ENCODE results near the gene ROBO1.

Gene ROBO1

DNA sequence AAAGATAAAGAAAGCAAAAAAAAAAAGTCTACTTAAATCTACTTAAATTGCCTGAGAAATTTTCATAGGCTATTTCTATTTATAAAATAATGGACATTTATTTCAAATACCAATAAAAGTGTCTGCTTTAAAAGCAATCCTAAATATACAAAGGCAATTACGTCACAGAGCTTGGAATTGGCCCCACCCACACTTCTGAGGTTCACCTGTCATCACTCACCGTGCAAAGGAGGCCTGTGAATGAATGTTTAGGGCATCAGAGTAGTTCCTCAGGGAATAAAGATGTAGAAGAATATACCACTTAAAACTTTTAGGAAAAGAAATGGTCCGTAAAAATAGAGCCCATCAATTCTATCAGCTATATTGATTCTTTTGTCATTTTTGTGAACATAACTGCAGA is 621.8 kb downstream of the ROBO1 start:
- no peak for DNase-seq

DNA sequence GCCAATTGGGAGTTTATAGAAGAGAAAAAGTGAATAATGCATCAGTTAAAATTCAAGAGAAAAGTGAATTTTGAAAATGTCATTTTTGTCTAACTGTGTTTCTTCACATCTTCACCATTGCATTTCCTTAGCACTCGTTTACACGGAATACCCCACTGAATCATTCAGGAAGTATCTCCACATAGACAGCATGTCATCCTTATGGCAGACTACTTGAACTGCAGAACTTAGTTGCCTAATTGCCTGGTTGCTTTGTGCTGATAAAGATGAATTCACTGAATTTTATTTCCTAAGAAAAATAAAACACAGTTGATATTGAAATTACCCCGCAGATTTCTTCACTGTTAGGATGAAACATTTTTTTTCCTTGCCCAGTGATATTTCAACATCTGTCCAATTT is 627.1 kb downstream of the ROBO1 start:
- no peak for DNase-seq

DNA sequence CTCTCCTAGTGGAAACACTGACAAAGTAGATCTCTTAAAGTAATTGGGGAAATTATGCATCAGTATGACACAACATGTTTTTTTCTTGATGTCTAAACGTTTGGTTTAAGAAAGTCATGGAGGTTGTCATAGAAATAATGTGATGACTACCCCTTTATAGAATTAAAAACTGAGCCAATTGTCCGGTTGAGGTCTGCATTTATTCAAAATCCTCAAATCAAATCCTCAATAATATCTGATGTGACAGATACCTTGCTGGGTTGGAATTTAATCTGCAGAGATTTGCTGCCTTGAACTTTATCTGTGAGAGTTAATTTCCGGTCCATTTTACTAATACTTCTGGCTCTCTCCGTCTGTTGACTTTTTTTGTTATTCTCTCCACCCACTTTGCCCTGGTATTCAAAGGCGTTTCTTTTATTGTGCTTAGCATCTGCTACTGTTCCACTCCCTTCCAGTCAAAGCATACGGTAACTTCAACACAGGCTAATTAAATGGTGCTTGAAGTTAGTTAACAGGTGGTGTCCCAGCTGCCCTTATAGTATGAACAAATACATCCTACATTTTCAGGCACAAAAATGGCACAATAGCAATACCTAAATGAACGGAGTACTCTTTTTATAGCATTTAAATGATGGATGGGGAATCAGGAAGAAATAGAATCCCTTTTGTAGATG is 628.3 kb downstream of the ROBO1 start:
- DNase-seq = no peak

DNA sequence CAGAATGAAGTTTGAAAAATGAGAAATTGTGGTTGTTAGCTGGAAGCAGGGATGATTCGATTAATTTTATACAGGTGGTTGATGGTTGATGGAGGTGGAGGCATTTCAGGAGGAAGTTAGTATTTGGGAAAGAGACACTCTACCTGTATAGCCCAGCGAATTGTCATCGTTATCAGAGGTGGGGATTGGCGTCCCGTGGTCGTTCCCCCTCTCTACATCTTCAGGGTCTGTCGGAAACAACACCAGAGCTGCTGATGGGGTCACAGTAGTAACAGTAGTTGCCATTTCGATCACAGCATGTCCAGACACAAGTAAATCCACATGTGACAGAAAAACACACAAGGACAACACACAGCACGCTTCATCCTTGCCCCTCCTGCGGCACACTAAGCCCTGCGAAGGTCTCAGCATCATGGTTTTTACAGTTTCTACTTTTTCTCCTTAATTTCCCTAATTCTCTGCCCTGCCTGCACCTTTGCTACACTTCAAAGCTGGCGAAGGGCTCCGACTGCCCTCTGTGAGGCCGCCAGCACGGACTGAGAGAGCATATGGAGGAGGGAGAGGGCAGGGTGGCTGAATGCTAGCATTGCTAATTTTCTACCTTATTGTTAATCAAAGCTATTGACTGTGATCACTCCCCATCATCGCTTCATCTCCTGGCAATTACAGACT is 642.3 kb downstream of the ROBO1 start:
- no peak for DNase-seq

DNA sequence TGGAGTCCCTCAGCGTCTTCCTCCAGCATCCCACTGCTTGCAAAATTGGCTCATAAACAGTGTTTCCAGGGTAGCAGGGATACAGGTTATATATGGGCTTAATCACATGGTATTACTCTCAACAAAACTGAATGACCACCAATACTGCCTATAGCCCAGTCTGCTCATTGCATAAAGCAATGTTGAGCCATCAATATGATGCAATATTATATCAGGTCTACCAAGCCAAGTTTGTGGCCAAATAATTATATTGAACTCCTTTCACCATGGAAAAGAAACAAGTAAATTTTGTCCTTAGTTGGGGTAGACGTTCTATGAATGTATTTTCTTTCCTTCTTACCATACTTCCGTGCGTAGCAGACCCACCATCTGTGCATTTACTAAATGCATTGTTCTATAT is 652.3 kb downstream of the ROBO1 start:
- DNase-seq = no peak

DNA sequence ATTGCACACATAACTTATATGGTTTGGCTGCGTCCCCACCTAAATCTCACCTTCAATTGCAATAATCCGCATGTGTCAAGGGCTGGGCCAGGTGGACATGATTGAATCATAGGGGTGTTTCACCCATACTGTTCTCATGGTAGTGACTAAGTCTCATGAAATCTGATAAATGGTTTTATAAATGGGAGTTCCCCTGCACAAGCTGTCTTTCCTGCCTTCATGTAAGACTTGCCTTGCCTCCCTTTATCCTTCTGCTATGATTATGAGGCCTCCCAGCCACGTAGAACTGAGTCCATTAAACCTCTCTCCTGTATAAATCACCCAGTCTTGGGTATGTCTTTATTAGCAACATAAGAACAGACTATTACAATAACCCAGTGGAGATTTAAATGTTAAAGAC is 653.9 kb downstream of the ROBO1 start:
- no peak for DNase-seq

DNA sequence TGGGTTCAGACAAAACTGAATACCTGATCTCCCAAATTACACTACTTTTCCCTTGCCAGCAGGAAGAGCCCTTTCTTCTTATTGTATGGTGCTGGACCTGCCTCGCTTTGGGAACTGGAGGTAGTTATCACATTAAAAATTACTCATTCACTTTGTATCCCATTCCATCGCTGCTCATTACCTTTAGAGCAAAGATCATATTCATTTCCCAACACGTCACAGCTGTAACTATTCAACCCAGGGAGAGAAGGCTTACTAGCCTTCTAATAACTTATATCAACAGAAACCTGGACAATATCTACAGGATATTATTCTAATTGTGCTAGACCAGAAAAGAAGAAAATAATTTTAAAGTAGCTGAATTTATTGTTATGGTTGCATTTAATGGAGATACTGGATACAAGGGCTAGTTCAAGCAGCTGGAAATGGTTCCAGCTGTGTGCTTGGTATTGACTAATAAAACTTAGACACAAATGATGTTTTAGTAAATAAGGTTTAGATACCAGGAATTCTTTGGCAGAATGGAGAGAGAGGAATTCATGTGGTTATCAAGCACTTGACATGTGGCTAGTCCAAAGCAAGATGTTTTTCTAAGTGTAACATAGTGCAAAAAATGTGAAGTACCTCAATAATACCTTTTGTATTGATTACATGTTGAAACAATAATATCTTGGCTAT is 656.3 kb downstream of the ROBO1 start:
- no peak for DNase-seq

DNA sequence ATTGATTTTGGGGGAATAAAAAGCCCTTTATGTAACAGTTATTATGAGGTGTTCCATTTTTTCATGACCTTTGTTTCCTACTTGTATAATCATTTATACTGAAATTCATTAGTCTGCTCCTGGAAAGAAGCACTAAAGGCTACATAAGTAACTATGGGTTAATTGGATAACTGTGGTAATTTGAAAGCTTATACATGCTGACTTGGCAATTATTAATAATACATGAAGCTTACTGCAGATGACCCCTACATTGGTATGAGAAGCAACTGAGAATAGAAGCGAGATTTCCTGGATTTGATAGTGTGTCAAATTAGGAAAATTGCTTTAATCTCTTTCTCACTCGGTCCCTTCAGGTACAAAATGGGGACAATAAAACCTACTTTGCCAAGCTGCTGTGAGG is 658.0 kb downstream of the ROBO1 start:
- no peak for DNase-seq

DNA sequence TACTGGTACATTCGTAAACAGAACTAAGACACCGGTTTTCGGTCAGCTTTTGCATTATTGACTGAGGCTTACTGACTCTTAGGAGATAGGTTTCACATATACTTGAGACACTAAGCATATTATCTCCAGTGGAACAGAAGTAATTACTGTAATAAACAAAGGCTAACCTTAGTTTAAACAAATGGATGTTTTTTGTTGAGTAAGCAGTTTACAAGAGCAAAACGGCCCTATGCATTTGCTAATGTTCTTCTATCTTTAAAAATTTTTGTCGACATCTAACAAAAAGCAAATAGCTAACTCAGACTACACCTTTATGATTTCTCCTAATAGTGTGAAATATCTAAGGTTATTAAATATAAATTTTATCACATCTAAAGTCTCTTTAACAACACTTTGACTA is 664.5 kb downstream of the ROBO1 start:
- DNase-seq = no peak

DNA sequence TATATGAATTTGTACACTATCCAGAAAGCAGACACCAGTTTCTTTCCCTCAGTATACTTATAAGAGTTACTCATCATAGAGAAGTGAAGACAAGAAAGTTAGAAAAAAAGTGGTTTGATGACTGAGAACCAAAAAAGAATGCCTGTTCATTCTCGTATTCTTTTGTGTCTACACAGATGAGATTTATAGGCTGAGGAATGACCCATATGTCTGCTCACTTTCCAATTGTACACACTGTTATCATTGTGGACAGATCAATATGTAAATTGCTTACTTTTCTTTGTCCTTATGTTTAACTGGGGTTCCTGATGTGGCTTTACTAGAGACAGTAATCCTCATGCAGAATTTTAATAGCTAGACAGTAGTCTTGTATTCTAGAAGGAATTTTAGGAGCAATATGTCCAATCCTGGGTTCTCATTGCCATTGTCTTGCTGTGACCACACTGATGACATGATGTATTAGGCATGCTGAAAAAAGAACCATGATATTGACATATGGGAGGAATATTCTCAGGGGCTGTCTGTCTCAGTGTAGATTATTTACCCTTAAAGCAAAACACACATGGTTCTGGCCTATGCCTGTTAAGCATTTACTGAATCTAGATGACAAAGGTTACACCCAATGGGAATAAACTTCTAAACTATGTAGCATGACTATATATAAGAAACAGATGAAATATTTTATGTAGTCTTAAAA is 669.7 kb downstream of the ROBO1 start:
- no peak for DNase-seq

DNA sequence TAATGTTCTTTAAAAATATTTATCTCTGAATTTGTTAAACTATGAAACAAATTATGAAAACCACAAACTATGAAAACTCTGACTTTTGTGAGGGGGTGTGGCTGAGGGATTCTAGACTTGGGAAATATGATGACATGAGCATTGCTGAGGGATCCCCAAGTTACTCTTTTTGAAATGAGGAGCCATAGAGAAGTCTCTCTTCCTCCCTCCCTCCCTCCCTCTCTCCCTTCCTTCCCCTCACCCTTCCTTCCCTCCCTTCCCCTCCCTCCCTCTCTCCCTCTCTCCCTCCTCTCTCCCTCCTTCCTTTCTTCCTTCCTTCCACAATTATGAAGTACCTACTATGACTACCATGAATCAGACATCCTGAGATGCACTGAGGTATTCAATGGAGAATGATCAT is 673.1 kb downstream of the ROBO1 start:
- DNase-seq = no peak

DNA sequence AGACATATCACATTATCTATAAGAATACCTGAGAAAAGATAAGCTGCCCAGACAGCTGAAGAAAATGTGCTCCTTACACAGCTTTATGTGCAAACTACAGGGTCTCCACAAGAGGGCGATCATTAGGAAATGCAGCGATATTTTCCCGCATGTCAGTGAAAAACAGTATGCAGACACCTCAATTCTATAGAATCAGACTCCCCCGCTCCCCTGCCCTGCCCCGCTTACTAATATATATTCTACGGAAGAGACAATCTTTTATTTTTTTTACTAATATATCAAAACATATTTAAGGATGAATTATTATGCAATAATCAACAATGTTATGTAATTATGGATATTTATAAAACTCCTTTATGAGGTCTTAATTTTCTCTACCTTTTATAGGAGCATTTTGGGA is 681.3 kb downstream of the ROBO1 start:
- DNase-seq = peak; percentile 5 to 36

DNA sequence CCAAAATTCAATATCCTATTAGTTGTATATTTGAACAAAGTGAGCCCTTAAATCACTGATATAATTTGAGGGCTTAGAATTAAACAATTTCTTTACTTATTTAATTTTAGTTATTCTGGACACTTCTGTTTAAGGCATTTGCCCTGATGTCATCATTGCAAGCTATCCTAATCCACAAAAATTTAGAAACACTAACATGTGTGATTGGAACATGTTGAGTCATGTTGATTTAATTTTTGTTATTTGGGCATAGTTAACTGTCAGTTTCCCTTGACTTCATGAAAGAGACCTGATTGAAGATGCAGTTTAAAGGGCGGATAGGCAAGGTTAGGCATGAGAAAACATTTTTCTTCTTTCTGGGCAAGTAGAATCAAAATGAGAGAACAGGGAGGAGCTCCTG is 682.6 kb downstream of the ROBO1 start:
- no peak for DNase-seq

DNA sequence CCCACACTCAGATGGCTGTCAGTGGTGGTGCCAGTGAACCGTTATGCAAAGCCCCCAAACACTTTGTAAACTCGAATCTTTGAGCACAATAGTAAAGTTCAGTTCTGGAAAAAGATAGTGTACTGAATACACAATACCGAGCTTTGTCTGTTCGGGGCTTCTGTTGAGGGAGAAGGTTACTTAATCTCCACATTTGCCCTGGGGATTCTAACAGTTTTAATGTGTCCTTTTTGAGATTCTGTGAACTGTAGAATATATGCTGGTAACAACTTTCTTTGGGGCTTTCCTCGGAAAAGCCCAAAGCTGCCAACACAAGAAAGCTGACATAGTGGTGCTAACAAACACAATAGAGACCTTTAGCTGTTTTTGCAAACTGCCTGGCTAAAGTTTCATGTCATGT is 686.5 kb downstream of the ROBO1 start:
- no peak for DNase-seq

DNA sequence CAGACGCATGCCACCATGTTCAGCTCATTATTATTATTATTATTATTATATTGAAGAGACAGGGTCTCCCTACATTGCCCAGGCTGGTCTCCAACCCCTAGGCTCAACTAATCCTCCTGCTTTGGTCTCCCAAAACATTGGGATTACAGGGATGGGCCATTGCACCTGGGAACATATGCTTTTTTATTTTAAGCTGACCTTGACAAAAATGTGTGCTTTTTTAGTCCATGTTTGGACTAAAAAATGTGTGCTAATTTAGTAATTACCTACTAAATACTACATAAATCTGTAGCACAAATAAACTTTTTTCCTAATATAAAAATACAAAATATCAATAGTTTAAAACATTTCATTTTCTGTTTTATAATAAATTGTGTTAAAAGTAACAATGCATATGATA is 693.2 kb downstream of the ROBO1 start:
- no peak for DNase-seq

DNA sequence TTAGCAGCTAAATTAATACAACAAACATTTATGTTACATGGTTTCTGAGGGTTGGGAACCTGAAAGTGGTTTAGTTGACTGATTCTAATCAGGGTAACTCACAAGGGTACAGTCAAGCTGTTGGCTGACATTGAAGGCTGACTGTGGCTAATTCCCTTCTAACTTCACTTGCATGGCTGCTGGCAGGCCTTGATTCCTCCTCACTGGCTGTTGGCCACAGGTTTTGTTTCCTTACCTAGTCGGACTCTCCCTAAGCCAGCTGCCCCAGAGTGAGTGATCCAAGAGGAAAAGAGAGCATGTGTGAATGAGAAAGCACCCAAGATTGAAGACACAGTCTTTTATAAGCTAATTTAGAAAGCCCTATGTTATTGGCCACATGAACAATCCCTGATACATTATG is 700.1 kb downstream of the ROBO1 start:
- no peak for DNase-seq

DNA sequence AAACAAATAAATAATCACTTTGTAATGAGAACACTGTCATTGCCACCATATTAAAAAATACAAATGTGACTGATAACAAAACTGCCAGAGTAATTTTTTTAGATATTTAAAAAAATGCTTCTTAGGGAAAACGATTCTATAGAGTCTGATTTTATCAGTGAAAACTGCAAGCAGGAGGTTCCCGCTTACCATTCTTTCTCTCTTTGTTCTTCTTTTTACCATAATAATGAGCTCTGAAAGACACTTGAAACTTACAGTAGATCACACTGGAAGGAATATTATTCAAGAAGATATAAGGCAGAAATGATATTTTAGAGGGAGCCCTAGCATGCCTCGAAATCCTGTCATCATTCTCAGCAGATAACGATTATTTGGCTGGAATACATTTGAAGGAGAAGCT is 701.3 kb downstream of the ROBO1 start:
- DNase-seq = no peak

DNA sequence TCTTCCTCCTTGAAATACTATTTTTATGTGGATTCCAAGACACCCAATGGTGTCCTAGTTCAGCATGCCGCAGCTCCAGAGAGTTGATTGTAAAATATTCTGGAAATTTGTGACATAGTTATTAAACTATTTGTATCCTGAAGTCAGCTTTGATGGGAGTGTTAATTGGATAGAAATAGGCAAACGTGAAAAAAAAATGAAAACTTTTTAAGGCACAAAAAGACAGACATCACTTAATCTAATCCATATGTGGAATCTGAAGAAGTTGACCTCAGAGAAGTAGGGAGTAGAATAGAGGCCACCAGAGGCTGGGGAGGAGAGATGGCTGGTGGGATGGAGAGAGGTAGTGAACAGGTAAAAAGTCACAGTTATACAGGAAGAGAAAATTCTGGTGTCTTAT is 704.2 kb downstream of the ROBO1 start:
- no peak for DNase-seq

DNA sequence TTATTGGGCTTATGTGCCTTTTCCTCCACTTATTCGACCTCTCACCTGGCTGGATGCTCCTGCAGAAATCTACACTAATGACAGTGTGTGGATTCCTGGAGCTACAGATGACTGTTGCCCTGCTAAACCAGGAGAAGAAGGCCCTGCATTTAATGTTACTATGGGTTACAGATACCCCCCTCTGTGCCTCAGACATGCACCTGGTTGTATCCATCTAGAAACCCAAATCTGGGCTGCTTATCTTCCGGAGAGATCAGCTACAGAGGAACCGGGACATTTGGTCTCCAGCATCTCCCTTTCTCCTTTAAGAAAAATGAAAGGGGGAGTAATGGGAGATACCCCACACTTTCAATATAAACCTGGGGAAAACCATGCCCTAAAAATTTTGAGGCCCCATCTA is 710.0 kb downstream of the ROBO1 start:
- no peak for DNase-seq

DNA sequence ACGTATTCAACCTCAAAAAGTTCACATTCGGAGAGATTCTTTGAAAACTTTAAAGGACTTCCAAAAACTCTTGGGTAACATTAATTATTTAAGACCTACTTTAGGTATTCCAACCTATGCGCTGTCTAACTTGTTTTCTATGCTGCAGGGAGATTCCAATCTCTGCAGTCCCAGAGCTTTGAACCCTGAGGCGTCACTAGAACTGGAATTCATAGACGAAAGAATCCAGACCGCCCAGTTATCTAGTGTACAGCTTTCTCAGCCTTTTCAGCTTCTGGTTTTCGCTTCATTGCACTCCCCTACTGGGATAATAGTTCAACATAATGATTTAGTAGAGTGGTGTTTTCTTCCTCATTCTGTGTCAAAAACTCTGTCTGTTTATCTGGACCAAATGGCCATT is 711.3 kb downstream of the ROBO1 start:
- no peak for DNase-seq

DNA sequence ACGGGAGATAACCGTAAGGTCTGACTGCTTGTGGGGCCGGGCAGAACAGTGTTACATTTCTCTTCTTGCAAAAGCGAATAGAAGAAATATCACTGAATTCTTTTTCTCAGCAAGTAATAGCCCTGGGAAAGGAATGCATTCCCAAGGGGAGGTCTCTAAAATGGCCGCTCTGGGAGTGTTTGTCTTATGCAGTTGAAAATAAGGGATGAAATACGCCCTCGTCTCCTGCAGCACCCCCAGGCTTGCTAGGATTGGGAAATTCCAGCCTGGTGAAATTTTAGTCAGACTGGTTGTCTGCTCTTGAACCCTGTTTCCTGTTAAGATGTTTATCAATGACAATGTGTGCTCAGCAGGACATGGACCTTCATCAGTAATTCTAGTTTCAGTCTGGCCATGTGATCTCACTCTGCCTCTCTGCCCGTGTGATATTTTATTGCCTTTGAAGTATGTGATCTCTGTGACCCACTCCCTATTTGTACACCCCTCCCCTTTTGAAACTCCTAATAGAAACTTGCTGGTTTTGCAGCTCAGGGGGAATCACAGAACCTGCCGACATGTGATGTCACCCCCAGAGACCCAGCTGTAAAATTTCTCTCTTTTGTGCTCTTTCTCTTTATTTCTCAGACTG is 715.6 kb downstream of the ROBO1 start:
- DNase-seq = no peak

DNA sequence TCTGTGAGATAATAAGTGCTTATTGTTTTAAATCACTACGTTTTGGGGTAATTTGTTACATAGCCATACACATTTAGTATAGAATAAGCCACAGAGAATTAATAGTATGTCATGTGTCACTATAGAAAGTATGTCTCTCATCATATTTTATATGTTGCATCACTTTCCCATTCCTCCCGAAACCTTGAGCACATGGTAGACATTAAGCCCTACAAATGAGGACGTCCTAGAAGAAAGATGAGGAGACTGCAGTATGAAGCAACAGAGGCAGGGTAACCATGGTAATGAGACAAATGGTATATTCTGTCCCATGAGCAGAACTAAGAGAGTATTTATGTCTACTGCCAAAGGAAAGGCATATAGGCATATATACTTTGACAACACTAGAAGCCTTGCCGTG is 720.2 kb downstream of the ROBO1 start:
- DNase-seq = no peak

DNA sequence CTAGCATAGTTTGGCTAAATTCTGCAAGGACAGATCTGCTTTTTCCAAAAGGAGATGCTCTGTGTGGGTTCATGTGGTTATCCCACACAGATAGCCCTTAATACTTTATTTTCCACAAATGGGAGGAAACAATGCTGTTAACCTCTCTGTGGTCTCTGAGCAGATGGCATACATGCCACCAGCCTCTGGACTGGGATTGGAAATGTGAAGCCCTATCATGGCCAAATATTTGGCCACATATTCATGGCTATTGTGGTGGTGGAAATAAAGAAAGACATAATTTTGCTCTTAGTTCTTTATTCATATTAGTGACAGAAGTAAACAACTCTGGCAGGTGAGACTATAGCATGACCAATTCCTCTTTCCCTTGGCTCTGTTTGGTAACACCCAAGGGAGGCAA is 726.2 kb downstream of the ROBO1 start:
- no peak for DNase-seq
